SK-N-MC (cell line): ENCODE data around the gene TMEM254.

Experiments used
- EZH2 ChIP-seq: fragments of 200-600 bp; sonication (generic); IDR thresholded peaks from one replicate; pipeline ENCODE4 v1.6.1; 2017; ENCODE audit warnings: antibody characterized with exemption
- FOXP2 ChIP-seq: optimal IDR thresholded peaks from 2 replicates; pipeline ENCODE3; 2011; ENCODE audit warnings: mild to moderate bottlenecking, moderate library complexity; ENCODE audit not compliant: insufficient read depth; ENCODE audit errors: extremely low read length, control extremely low read depth
- POLR2AphosphoS5 ChIP-seq: IDR thresholded peaks from 2 replicates; pipeline ENCODE4 v1.6.1; 2012; ENCODE audit warnings: mild to moderate bottlenecking, low read depth, low read length, borderline replicate concordance

- TF ChIP-seq EZH2 (no peak), POLR2AphosphoS5 (no peak), FOXP2 (no peak)
These were observed 32.5 kb downstream of the TMEM254 start for GRCh38 chr10:80110986-80111385.
